HG02885 (cell line): ENCODE results near the gene RHEX.
"Not testable (repeated sequence)": the region's sequence is repeated elsewhere in the genome, so short reads cannot be mapped to it uniquely, and the experiment has no call there.

ENCODE experiments used
- ATAC-seq: cut with Tn5 transposase; IDR thresholded peaks from one replicate; pipeline ENCODE4 v1.9.1; 2021; ENCODE audit warnings: mild to moderate bottlenecking; ENCODE audit not compliant: unreplicated experiment, poor library complexity

Gene RHEX

DNA sequence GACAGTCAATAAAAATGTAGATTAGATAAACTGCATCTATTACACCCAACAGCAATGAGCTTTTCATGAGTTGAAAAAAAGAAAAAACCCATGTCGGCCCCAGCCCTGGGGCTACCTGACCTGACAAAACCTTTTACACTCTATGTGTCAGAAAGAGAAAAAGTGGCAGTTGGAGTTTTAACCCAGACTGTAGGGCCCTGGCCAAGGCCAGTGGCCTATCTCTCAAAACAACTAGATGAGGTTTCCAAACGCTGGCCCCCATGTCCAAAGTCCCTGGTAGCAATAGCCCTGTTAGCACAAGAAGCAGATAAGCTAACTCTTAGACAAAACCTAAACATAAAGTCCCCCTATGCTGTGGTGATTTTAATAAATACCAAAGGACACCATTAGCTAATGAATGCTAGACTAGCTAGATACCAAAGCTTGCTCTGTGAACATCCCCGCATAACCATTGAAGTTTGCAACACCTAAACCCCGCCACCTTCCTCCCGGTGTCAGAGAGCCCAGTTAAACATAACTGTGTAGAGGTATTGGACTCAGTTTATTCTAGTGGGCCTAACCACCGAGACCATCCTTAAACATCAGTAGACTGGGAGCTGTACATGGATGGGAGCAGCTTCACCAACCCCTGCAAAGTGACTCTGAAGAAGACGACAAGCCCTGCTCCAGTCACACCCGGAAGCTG lies 2.8 kb downstream of the RHEX start:
- ATAC-seq = not testable (repeated sequence)

DNA sequence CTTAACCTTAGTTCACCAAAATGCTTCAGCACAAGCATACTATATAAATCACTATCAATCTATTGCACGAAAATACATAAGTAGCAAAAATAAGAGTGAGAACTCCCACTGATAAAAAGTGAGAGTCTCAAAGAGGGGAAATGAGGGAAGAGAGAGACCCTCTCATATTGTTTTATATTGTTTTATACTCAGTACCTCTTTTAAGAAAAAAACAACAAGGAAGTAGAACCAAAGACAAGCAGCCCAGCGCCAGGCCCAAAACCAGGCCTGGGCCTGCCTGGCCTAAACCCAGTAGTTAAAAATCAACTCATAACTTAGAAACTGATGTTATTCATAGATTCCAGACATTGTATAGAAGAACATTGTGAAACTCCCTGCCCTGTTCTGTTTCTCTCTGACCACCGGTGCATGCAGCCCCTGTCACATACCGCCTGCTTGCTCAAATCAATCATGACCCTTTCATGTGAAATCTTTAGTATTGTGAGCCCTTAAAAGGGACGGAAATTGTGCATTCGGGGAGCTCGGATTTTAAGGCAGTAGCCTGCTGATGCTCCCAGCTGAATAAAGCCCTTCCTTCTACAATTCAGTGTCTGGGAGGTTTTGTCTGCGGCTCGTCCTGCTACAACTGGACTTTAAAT lies 5.4 kb downstream of the RHEX start:
- not testable (repeated sequence) for ATAC-seq

DNA sequence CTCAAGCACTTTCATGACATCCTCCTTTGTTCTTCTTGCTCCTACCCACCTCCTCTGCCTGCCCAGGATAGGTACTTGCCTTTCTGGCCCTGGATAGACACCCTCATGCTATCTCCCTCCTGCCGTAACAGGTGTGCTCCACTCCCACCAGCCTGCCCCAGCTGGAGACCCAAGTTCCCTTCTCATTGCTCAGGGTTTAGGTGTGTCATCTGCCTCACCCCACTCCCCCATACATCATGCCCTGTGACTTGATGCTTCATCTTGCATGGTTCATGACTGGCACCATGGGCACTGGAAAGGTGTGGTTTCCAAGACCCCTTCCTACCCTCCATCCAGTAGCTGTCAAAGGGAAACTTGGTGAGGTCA lies 5.9 kb downstream of the RHEX start:
- ATAC-seq = no peak

DNA sequence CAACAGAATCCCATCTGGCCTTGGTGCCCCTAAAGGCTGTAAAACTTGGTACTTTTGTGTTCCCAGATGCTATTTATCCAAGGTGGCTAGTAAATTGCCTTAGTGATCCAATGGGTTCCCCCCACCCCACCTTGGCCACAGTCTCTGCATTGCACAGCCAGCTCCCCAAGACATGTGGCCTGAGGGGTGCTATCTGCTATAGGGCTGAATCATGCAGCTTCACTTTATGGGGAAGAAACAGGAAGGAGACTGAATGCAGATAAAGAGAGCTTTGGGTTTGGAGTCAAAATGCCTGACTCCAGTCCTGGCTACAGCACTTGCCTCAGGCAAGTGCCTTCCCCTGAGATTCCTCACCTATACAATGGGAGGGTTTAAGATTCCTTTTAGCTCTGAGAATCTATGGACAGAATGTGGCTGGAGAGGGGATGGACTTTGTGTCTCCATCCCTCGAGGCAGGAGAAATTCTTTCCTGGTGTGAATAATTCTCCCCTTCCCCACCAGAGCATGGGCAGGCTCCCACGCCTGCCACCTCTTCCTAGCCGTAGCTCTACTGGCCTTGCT lies 6.5 kb downstream of the RHEX start:
- no peak for ATAC-seq

DNA sequence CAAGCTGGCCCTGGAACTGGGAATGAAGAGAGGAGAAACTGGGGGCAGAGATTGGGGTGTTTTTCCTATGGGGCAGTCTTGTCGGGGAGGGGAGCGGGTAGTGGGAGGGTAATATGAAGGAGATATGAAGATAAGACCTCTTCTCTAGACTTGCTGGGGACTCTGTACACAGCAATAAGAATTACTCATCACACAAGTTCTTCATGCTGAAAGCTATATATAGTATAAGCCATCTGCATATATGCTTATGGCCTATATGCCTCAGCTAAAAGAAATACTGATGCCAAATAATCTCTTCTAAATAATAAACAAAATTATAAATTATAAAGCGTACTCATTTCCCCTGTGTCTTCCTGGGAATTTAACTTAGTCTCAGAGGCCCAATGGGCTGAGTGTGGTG lies 7.9 kb downstream of the RHEX start:
- ATAC-seq = no peak

DNA sequence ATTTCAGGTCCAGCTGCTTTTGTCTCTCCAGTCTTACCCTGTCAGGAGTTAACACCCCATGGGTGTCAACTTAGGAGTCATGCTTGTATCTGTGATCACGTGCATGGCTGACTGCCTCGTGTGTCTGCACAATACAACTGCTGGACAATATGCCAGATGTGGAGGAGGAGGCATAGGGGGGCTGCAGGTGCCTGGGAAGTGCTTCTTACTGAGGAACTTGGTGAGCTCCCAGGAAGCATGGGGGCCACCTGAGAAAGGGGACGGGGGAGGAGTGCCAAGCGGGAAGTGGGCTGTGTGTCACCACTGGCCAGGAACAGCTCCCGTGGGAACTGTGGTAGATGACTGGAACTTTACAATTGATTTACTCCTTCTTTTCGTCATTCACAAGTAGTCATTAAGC lies 9.5 kb downstream of the RHEX start:
- ATAC-seq = no peak

DNA sequence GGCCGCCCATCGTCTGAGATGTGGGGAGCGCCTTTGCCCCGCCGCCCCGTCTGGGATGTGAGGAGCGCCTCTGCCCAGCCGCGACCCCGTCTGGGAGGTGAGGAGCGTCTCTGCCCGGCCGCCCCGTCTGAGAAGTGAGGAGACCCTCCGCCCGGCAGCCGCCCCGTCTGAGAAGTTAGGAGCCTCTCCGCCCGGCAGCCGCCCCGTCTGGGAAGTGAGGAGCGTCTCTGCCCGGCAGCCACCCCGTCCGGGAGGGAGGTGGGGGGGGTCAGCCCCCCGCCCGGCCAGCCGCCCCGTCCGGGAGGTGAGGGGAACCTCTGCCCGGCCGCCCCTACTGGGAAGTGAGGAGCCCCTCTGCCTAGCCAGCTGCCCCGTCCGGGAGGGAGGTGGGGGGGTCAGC lies 11.0 kb downstream of the RHEX start:
- ATAC-seq = not testable (repeated sequence)

DNA sequence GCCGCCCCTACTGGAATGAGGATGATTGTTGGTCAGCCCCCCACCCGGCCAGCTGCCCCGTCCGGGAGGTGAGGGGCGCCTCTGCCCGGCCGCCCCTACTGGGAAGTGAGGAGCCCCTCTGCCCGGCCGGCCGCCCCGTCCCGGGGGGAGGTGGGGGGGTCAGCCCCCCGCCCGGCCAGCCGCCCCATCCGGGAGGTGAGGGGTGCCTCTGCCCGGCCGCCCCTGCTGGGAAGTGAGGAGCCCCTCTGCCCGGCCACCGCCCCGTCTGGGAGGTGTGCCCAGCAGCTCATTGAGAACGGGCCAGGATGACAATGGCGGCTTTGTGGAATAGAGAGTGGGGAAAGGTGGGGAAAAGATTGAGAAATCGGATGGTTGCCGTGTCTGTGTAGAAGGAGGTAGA lies 11.5 kb downstream of the RHEX start:
- ATAC-seq = not testable (repeated sequence)

DNA sequence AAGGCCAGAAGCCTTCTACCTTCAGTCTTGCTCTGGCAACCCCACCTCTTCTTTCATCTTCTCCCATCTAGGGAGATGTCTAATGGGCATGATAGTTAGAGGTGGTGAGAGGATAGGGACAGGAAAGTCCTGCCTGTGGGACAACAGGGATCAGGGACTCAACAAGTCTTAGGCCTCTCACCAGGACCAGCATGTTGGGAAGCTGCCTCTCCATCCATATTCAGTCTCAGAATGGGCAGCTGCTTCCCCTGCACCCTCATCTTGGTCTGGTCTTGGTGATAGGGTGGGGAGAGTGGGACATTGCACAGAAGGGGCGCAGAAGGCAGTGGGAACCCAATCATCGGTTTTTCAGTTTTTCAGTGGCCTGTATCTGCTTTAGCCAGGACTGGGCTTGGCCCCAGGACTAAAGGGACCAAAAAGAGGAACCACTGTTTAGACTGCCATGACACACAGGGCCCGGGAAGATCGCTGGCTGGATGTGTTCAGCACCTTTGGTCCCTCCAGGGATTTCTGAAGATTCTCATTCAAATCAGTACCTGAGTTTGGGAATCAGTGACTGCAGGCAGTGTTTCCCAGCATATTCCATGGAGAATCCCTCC lies 12.7 kb downstream of the RHEX start:
- ATAC-seq = no peak

DNA sequence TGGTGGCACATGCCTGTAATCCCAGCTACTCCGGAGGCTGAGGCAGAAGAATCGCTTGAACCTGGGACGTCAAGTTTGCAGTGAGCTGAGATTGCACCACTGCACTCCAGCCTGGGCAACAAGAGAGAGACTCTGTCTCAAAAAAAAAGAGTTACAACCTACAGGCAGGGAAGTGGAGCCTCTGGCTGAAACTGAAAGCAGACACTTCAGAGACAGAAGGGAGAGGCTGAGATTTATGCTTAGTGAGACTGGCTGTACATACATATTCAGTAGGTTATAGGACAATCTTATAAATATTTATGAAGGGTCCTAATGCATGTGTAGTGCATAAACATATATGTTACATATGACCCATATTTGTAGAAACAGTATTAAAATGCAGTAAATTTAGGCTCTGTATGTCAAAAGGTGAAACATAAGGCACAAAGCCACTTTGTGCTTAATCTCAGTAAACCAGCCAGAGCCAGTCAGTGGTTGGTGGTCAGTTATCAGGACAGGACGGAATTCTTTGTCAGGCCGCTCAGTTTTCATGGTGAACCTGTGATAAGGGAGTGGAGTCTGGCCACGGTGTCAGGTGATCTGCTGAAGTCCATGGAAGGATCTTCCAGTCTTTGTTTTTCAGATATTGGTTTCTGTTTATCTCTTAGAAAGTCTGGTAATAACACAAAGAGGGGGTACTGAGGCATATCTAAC lies 13.7 kb downstream of the RHEX start:
- ATAC-seq = peak; percentile 84

DNA sequence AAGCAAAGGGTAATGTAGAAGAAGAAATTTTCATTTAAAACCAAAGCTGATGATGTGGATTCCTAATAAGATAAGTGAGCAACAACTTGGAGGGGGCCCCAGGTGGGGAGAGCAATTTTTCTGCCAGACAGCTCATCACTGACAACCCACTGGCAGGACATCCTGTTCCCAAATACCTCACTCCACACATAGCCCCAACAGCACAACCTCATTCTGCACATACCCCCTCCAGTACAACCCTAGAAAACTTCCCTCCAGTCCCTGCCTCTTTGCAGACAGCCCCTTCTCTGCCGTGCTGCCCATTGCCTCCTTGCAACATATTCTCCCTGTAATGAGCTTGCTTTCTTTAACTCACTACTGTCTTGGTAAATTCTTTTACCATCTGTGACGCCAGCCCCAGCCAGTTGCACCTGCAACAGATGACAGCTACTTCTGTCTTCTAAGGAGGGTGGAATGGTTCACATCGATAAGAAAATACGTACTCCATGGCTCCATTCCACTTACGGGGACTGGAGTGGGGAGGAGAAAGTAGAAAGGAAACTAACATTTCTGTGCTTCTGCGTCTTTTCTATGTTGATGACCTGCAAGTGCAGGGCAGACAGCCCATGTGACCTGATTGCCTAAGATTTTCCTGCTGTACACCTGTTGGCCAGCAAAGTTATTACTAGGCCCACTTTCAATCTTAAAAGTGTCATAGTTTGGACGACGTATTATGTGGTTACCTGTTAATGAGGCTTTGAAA lies 14.7 kb downstream of the RHEX start:
- ATAC-seq = no peak

DNA sequence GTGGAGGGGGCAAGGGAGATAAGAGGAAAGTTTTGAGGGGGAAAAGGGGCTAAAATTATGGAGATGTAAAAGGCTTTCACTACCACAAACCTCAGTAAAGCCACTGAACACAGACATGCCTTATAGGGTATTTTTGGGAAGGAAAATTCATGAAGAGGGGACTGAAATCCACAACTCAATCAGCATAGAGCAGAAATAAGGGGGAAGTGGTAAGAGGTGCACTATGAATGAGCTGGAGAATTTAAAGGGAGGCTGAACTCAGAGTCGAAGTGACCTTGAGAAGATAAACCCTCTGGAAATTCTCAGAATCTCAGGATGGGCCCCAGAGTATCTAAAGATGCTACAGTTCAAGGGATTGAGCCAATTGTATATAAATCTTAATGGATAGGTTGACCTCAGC lies 15.3 kb downstream of the RHEX start:
- no peak for ATAC-seq

DNA sequence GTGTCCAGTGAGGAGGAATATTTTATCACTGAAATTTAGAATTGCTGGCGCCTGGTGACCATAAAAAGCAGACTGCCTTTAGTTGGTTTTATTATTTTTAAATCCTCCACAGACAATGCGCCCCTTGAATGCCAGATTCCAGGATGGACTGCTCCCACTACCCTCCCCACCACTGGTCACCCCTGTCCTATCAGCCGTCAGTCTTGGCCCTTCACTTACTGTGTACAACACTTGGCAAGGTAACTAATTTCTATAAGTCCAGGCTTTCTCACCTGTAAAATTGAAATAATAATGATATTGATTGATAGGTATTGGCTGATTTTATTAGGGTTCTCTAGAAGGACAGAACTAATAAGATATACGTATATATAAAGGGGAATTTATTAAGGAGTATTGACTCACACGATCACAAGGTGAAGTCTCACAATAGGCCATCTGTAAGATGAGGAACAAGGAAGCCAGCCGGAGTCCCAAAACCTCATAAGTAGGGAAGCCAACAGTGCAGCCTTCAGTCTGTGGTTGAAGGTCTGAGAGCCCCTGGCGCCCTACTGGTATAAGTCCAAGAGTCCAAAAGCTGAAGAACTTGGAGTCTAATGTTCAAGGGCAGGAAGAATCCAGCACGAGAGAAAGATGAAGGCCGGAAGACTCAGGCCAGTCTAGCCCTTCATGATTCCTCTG lies 17.8 kb downstream of the RHEX start:
- no peak for ATAC-seq

DNA sequence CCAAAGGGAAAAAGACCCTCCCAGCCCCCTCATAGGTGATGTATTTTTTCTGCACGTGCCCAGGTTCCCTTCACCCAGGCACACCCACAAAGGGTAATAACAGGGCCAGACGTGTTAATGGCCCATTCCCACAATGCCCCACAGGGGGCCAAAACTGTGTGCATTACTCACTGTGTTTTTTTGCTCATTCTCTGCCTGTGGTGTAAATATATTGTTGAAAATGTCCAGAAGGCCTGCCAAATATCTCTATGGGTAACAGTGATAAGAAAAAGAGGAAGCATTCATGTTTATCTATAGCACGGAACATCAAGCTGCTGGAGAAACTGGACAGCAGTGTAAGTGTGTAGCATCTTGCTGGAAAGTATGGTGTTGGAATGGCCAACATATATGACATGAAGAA lies 21.9 kb downstream of the RHEX start:
- ATAC-seq = no peak

DNA sequence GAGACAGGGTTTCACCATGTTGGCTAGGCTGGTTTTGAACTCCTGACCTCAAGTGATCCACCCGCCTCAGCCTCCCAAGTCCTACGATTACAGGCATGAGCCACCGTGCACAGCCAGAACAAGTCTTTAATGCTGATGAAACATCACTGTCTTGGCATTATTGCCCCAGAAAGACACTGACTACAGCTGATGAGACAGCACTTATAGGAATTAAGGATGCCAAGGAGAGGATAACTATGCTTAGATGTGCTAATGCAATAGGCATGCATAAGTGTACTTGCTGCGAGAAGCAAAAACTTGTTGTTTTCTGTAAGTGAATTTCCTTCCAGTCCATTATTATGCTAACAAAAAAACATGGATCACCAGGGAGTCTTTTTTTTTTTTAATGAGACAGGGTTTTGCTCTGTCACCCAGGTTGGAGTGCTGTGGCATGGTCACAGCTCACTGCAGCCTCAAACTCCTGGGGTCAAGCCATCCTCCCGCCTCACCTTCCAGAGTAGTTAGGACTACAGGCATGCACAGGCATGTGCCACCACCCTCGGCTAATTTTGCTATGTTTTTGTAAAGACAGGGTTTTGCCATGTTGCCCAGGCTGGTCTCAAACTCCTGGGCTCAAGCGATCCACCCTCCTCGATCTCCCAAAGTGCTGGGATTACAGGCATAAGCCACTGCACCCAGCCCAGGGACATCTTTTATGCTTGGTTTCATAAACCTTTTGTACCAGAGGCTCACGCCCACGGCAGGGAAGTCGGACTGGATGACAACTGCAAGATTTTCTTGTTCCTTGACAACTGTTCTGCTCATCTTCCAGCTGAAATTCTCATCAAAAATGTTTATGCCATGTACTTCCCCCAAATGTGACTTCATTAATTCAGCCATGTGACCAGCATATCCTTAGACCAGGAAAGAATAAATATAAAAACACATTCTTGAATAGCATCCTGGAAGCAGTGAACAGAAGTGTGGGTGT lies 23.1 kb downstream of the RHEX start:
- no peak for ATAC-seq

DNA sequence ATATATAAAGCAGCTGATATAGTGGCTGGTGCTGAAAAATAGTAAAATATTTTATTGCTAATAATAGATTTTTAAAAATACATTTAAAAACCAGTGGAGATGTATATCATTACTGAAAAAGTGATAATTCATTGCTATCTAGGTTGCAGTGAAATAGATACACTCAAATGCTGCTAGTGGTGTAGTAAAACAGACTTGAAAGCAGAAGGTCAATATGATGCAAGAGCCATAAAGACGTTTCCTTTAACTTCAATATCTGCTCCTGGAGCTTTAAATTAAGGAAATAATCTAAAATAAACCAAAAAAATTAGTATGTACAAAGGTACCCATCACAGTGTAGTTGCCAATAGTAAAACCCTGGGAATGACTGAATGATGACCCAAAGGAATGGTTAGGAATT lies 26.2 kb downstream of the RHEX start:
- ATAC-seq = no peak

DNA sequence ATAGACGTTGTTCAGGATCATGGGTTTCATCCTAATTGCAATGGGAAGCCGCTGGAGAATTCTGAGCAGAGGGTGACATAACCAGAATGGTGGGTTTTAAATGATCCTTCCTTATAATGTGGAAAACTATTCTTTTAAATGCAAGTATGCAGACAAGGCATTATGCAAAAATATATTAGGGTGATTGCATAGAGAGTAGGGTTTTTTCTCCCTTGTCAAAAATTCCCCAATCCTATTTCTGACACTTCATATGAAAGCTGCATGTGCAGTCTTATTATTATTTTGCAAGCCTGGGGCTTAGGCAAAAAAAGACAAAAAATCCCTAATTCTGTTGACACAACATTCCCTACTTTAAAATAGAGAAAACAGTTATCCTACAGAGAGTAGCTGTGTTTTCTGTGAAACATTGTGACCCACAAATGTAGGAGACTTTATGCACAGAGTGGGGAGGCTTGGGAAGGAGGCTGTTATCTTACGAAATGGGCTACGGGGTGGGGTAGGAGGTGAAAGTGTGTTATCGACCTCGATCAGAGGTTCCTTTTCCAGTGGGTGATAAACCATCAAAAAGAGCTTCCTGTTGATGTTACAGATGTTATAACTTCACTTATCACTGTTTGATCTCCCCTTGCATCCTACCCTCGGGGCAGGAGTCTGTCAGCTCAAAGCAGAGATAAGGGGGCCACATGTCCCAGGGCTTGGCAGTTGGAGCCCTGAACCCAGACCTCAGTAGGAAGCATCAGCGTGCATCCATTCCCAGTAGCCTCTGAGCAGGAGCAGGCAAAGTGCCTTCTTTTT lies 27.2 kb downstream of the RHEX start:
- no peak for ATAC-seq

DNA sequence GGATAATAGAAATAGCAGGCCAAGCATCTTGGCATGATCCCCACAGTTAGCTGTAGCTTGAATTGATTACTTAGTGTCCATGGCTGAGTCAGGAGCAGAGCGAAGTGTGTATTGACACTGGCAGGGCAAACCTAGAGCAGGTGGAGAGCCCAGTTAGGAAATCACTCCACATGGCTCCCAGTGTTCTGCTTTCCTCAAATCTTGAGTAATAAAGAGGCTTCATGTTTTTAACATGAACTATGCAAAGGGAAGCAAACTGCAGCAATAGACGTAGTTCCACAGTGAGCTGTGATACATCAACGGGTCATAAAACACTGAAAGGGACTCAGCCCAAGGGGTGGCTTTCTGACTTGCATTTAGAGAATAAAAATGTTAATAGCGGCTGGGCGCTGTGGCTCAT lies 28.9 kb downstream of the RHEX start:
- ATAC-seq = no peak
